DND-41 (cell line): ENCODE results near the gene CNTLN.

Source experiments
- ATAC-seq: fragments of 200-7000 bp; cut with Tn5 transposase; 3 replicates; pipeline ENCODE4 v1.9.1; 2021; ENCODE audit warnings: low read depth; ENCODE audit not compliant: insufficient read depth
- DNase-seq: peaks from one replicate; pipeline ENCODE4 v3.0.0-alpha.2; 2020
- H2AFZ ChIP-seq: 2 replicates; pipeline ENCODE4 v1.6.0; 2012; ENCODE audit warnings: low read depth, low read length
- H3K27ac ChIP-seq: 2 replicates; pipeline ENCODE4 v1.5.1; 2012; ENCODE audit warnings: low read length, inconsistent platforms
- H3K27me3 ChIP-seq: fragments of 200-600 bp; sonication (generic); 2 replicates; pipeline ENCODE4 v1.6.0; 2012; ENCODE audit warnings: low read length, mild to moderate bottlenecking, inconsistent platforms; ENCODE audit not compliant: insufficient read depth, poor library complexity
- H3K36me3 ChIP-seq: 2 replicates; pipeline ENCODE4 v1.5.1; 2012; ENCODE audit warnings: low read length, inconsistent platforms; ENCODE audit not compliant: insufficient read depth
- H3K4me1 ChIP-seq: 2 replicates; pipeline ENCODE4 v1.5.1; 2012; ENCODE audit warnings: mild to moderate bottlenecking, low read length; ENCODE audit not compliant: insufficient read depth
- H3K4me2 ChIP-seq: 2 replicates; pipeline ENCODE4 v1.6.0; 2012; ENCODE audit warnings: mild to moderate bottlenecking, moderate library complexity, low read length, inconsistent platforms; ENCODE audit not compliant: insufficient read depth
- H3K4me3 ChIP-seq, 2 experiments: fragments of 200-600 bp in 1 of 2; shearing (Covaris generic) in 1 of 2; 2 replicates each; pipeline ENCODE4 v1.5.1; 2012 to 2016; ENCODE audit warnings: inconsistent platforms in 2 of 2, low read length in 2 of 2, mild to moderate bottlenecking in 2 of 2, low read depth in 1 of 2, moderate library complexity in 1 of 2
- H3K79me2 ChIP-seq: 2 replicates; pipeline ENCODE4 v1.6.0; 2012; ENCODE audit warnings: low read length, inconsistent platforms; ENCODE audit not compliant: insufficient read depth
- H3K9ac ChIP-seq: 2 replicates; pipeline ENCODE4 v1.6.0; 2012; ENCODE audit warnings: low read depth, mild to moderate bottlenecking, inconsistent platforms, low read length, moderate library complexity
- H3K9me3 ChIP-seq: 2 replicates; pipeline ENCODE4 v1.5.1; 2012; ENCODE audit warnings: low read length, moderate library complexity, mild to moderate bottlenecking, inconsistent platforms; ENCODE audit not compliant: insufficient read depth, severe bottlenecking
- H4K20me1 ChIP-seq: 2 replicates; pipeline ENCODE4 v1.6.0; 2012; ENCODE audit warnings: low read length; ENCODE audit not compliant: insufficient read depth
- EZH2 ChIP-seq: IDR thresholded peaks from 3 replicates; pipeline ENCODE4 v1.6.1; 2012; ENCODE audit warnings: borderline replicate concordance, low read depth, mild to moderate bottlenecking, moderate library complexity, low read length, inconsistent platforms; ENCODE audit not compliant: severe bottlenecking
- TF ChIP-seq, protein P1 (sequence below): IDR thresholded peaks from 2 replicates; pipeline ENCODE4 v1.5.1; 2012; ENCODE audit warnings: borderline replicate concordance, low read length, moderate library complexity, mild to moderate bottlenecking; ENCODE audit not compliant: poor library complexity, severe bottlenecking; ENCODE audit errors: extremely low read depth

CNTLN gene, protein sequence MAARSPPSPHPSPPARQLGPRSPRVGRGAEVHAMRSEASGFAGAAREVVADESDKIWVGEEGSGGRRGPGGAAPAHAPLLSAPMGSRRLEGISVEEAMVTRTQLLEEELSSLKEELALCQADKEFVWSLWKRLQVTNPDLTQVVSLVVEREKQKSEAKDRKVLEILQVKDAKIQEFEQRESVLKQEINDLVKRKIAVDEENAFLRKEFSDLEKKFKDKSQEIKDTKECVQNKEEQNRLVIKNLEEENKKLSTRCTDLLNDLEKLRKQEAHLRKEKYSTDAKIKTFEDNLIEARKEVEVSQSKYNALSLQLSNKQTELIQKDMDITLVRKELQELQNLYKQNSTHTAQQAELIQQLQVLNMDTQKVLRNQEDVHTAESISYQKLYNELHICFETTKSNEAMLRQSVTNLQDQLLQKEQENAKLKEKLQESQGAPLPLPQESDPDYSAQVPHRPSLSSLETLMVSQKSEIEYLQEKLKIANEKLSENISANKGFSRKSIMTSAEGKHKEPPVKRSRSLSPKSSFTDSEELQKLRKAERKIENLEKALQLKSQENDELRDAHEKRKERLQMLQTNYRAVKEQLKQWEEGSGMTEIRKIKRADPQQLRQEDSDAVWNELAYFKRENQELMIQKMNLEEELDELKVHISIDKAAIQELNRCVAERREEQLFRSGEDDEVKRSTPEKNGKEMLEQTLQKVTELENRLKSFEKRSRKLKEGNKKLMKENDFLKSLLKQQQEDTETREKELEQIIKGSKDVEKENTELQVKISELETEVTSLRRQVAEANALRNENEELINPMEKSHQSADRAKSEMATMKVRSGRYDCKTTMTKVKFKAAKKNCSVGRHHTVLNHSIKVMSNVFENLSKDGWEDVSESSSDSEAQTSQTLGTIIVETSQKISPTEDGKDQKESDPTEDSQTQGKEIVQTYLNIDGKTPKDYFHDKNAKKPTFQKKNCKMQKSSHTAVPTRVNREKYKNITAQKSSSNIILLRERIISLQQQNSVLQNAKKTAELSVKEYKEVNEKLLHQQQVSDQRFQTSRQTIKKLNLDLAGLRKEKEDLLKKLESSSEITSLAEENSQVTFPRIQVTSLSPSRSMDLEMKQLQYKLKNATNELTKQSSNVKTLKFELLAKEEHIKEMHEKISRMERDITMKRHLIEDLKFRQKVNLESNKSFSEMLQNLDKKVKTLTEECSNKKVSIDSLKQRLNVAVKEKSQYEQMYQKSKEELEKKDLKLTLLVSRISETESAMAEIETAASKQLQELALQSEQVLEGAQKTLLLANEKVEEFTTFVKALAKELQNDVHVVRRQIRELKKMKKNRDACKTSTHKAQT (N-terminal part only)

DNA sequence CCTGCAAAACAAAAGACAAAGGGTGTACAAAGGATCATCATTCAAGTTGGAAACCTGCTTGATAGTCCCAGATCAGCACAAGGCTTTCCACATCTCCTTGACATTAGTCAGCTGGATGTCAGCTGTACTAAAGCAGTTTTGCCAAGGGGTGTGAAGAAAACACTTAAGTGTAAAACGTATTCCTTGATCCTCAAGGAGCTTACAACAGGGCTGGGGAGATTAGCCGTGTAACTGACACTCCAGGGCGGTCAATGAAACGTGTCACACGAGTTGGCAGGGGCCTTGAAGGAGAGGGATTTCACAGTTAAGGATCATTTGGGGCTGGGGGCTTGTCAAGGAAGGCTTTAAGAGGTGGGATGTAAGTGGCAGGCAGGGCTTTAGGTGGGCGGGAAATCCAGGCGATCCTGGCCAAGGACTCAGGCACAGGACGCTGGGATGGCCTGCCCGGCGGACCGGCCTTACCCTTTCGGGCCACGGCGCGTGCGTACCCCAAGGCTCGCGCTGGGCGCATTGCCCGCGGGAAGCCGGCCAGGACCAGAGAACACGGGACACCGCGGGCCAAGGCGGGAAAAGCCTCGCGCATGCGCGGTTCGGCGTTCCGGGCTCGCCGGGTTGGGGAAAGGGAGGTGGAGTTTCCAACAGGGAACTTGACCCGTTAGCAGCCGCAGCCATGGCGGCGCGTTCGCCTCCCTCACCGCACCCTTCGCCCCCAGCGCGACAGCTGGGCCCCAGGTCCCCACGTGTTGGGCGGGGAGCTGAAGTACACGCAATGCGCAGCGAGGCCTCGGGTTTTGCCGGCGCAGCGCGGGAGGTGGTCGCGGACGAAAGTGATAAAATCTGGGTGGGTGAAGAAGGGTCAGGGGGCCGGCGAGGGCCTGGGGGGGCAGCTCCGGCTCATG is at the start of gene CNTLN:
Gene CNTLN, plus strand, starts transcription at position 645 of the 899 bp plus-strand sequence. Its CDS starts 26 bp downstream, at position 671.
- Histone ChIP-seq H2AFZ (peak within 1 kb of the TSS; percentile 99), H4K20me1 (no peaks in the 10 kb centered on the region), H3K79me2 (peaks cover 44% of the 10 kb centered on the region), H3K27me3 (no peaks in the 10 kb centered on the region), H3K4me1 (peaks cover 29% of the 10 kb centered on the region), H3K36me3 (no peaks in the 10 kb centered on the region), H3K9me3 (no peaks in the 10 kb centered on the region), H3K4me3 (peak within 1 kb of the TSS; percentile 53 to 72; a peak in 3 of 4 replicates), H3K9ac (peak within 1 kb of the TSS; percentile 99), H3K27ac (peak within 1 kb of the TSS; percentile 94), H3K4me2 (peak within 1 kb of the TSS; percentile 73)
- DNase-seq (peak; percentile 89), ATAC-seq (peak; percentile 83)
- TF ChIP-seq, protein P1, sequence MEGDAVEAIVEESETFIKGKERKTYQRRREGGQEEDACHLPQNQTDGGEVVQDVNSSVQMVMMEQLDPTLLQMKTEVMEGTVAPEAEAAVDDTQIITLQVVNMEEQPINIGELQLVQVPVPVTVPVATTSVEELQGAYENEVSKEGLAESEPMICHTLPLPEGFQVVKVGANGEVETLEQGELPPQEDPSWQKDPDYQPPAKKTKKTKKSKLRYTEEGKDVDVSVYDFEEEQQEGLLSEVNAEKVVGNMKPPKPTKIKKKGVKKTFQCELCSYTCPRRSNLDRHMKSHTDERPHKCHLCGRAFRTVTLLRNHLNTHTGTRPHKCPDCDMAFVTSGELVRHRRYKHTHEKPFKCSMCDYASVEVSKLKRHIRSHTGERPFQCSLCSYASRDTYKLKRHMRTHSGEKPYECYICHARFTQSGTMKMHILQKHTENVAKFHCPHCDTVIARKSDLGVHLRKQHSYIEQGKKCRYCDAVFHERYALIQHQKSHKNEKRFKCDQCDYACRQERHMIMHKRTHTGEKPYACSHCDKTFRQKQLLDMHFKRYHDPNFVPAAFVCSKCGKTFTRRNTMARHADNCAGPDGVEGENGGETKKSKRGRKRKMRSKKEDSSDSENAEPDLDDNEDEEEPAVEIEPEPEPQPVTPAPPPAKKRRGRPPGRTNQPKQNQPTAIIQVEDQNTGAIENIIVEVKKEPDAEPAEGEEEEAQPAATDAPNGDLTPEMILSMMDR: no peak
- TF ChIP-seq EZH2: no peak

DNA sequence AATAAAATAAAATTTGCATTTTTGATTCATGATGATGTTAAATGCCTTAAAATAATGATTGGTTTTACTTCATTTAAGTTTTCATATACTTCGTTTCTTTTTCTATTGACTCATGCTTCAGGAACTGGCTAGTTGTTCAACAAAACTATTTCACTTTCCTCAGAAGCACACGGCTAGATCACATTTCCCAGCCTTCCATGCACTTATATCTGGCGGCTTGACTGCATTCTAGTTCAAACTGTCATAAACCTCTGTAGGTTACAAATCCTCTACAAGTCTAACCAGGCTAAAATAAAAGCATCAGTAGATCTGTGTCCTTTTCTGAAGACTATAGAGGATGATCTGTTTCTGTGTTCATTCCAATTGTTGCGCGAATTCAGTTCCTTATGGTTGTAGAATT is 46.3 kb upstream of the CNTLN start:
- TF ChIP-seq EZH2: no peak
- TF ChIP-seq, protein P1: no peak
- H3K9ac ChIP-seq: no peak overlapping the region
- no peak overlapping the region for H3K4me2 ChIP-seq
- H3K9me3 ChIP-seq: no peaks in the 10 kb centered on the region
- no peaks in the 10 kb centered on the region for H3K36me3 ChIP-seq
- no peak overlapping the region for H3K27ac ChIP-seq
- no peak for DNase-seq
- no peaks in the 10 kb centered on the region for H4K20me1 ChIP-seq
- H2AFZ ChIP-seq: no peak overlapping the region
- H3K4me1 ChIP-seq: no peaks in the 10 kb centered on the region
- H3K27me3 ChIP-seq: no peaks in the 10 kb centered on the region
- H3K4me3 ChIP-seq: no peak overlapping the region
- ATAC-seq: no peak
- H3K79me2 ChIP-seq: no peaks in the 10 kb centered on the region

DNA sequence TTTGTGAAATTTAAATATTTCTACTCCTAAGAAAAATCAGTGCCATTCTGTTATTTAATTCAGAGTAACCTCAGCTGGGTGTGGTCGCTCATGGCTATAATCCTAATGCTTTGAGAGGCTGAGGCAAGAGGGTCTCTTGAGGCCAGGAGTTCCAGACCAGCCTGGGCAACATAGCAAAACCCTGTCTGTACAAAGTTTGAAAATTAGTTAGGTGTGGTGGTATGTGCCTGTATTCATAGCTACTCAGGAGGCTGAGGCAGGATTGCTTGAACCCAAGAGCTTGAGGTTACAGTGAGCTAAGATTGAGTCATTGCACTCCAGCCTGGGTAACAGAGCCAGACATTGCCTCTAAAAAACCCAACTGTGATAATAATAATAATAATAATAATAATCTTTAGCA is 44.8 kb upstream of the CNTLN start:
- H2AFZ ChIP-seq: no peak overlapping the region
- H3K79me2 ChIP-seq: no peaks in the 10 kb centered on the region
- ATAC-seq (no peak), DNase-seq (no peak)
- no peaks in the 10 kb centered on the region for H3K4me1 ChIP-seq
- no peaks in the 10 kb centered on the region for H3K9me3 ChIP-seq
- no peaks in the 10 kb centered on the region for H4K20me1 ChIP-seq
- H3K27ac ChIP-seq: no peak overlapping the region
- H3K36me3 ChIP-seq: no peaks in the 10 kb centered on the region
- TF ChIP-seq EZH2: no peak
- TF ChIP-seq, protein P1: no peak
- no peak overlapping the region for H3K9ac ChIP-seq
- no peaks in the 10 kb centered on the region for H3K27me3 ChIP-seq
- no peak overlapping the region for H3K4me3 ChIP-seq
- H3K4me2 ChIP-seq: no peak overlapping the region
